ENCODE data around the gene SETD2. TPM values are rescaled to one million over a fixed set of nuclear protein-coding genes. Genes with fewer than 3 reads are reported as not detected.

The SETD2 gene
- total RNA-seq, 1 donor from 2014 or later = 19.7 TPM

- H3K36me3 ChIP-seq (ENCODE audit: control insufficient read depth, insufficient read depth, low read length) = peaks cover 3% of the 10 kb centered on the region
- FAIRE-seq (no peak), DNase-seq (ENCODE audit: low read depth) (no peak)
- no peak overlapping the region for H3K4me3 ChIP-seq (ENCODE audit: low read depth, low read length)
- no peak for TF ChIP-seq CTCF (IDR thresholded peaks at IDR 0.05; ENCODE audit: insufficient read depth, low read length, severe bottlenecking)
- no peaks in the 10 kb centered on the region for H3K27me3 ChIP-seq (ENCODE audit: control insufficient read depth, insufficient read depth, low read length)
Measured at GRCh38 chr3:47016086-47016933, 147.6 kb downstream of the SETD2 start.

DNA sequence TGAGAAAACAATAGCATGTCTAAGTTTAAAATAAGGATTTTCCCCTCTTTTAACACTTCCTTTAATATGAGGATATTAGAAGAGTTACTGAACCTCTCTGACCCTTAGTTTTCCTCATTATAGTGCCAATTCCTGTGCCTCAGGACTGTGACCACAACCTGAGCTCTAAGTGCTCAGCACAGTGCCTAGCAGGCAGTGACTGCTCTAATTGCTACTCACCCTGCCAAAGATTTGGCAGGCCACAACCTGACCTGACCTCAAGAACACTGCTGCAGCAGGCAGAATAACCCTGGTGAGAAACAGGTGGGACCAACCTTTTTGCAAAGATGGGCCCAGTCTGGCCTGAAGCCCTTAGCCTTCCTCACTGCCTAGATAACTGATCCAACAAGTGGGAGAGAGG lies 148.8 kb downstream of the SETD2 start:
- DNase-seq (ENCODE audit: low read depth) = no peak
- H3K36me3 ChIP-seq (ENCODE audit: control insufficient read depth, insufficient read depth, low read length) = peaks cover 1% of the 10 kb centered on the region

GRCh38 chr3:47014036-47014435 lies 149.9 kb downstream of the SETD2 start:
- no peak for DNase-seq (ENCODE audit: low read depth)
- no peak for FAIRE-seq
- no peak overlapping the region for H3K4me3 ChIP-seq (ENCODE audit: low read depth, low read length)
- TF ChIP-seq CTCF (IDR thresholded peaks at IDR 0.05; ENCODE audit: insufficient read depth, low read length, severe bottlenecking) = no peak
- H3K27me3 ChIP-seq (ENCODE audit: control insufficient read depth, insufficient read depth, low read length) = no peaks in the 10 kb centered on the region
- no peaks in the 10 kb centered on the region for H3K36me3 ChIP-seq (ENCODE audit: control insufficient read depth, insufficient read depth, low read length)

More for the DNA sequence above, 148.8 kb downstream of the SETD2 start:
- no peak for FAIRE-seq
- no peaks in the 10 kb centered on the region for H3K27me3 ChIP-seq (ENCODE audit: control insufficient read depth, insufficient read depth, low read length)
- no peak for TF ChIP-seq CTCF (IDR thresholded peaks at IDR 0.05; ENCODE audit: insufficient read depth, low read length, severe bottlenecking)
- no peak overlapping the region for H3K4me3 ChIP-seq (ENCODE audit: low read depth, low read length)

GRCh38 chr3:47013231-47013630 lies 150.7 kb downstream of the SETD2 start:
- peaks cover 3% of the 10 kb centered on the region for H3K36me3 ChIP-seq (ENCODE audit: control insufficient read depth, insufficient read depth, low read length)
- FAIRE-seq = no peak
- H3K4me3 ChIP-seq (ENCODE audit: low read depth, low read length) = no peak overlapping the region
- no peak for DNase-seq (ENCODE audit: low read depth)
- H3K27me3 ChIP-seq (ENCODE audit: control insufficient read depth, insufficient read depth, low read length) = no peaks in the 10 kb centered on the region
- no peak for TF ChIP-seq CTCF (IDR thresholded peaks at IDR 0.05; ENCODE audit: insufficient read depth, low read length, severe bottlenecking)

DNA sequence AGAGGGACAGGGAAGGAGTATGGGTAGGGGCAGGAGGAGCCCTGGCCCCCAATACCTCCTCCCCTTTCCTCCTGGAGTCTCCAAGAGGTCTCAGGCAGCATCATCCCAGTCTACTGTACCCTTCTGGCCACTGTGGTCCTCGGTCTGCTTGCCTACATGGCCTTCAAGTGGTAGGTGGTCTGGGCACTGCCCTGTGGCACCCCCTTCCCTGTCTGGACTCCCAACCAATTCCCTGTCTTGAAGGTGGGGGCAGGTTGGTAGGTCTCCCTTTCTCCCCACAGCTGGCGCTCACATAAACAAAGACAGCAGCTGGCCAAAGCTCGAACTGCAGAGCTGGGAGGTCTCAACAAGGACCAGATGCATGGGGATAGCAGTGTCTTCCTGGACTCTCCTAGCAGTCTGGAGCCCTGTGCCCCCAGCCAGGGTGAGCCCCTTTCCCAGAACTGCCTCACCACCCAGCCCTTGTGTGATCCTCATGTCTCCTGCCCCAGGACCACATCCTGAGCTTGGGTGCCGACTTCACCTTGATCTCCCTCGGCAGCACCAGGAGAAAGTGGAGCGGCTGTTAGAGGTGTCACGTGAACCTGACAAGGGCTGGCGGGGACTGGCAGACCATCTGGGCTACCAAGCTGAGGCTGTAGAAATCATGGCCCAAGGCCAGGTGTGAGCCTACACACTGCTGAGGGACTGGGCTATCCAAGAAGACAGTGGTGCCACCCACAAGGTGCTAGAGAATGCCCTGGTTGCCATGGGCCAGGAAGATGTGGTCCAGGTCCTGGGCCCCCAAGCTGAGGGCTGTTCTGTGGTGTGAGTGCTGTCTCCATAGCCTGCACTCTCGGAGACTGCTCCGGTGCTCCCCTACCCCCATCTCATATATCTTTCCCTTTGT lies 151.3 kb downstream of the SETD2 start:
- DNase-seq (ENCODE audit: low read depth) (no peak), FAIRE-seq (no peak)
- Histone ChIP-seq H3K36me3 (ENCODE audit: control insufficient read depth, insufficient read depth, low read length) (peaks cover 8% of the 10 kb centered on the region), H3K4me3 (ENCODE audit: low read depth, low read length) (no peak overlapping the region), H3K27me3 (ENCODE audit: control insufficient read depth, insufficient read depth, low read length) (no peaks in the 10 kb centered on the region)
- TF ChIP-seq CTCF (IDR thresholded peaks at IDR 0.05; ENCODE audit: insufficient read depth, low read length, severe bottlenecking) = no peak
